Kidney (tissue), 14 donors: Measurements from ENCODE around the gene CRTC1. TPM values are rescaled to one million over a fixed set of nuclear protein-coding genes. Genes with fewer than 3 reads are reported as not detected.

ENCODE experiments used
- DNase-seq, 5 donors: peaks; one replicate each; pipeline ENCODE4 v3.0.0-alpha.2; 2013 to 2020
- FAIRE-seq: peaks from 2 replicates; lab custom pipeline; 2012; peaks lifted over from hg19 to GRCh38; lab: Jason Lieb, UNC
- H3K27ac ChIP-seq, 2 donors: one replicate each; pipeline ENCODE4 v1.7.0; 2013; ENCODE audit warnings: low read depth in 2 of 2, low read length in 2 of 2, inconsistent platforms in 1 of 2
- H3K27me3 ChIP-seq: one replicate; pipeline ENCODE4 v1.7.1; 2013; ENCODE audit warnings: low read length, inconsistent platforms; ENCODE audit not compliant: control insufficient read depth, insufficient read depth
- H3K36me3 ChIP-seq, 3 donors: one replicate each; pipeline versions ENCODE4 v1.7.0 to v1.7.1; 2013; ENCODE audit warnings: low read length in 3 of 3, control low read depth in 1 of 3, inconsistent platforms in 1 of 3; ENCODE audit not compliant: insufficient read depth in 3 of 3, control insufficient read depth in 2 of 3
- H3K4me1 ChIP-seq, 3 donors: one replicate each; pipeline versions ENCODE4 v1.7.0 to v1.7.1; 2013; ENCODE audit warnings: low read length in 3 of 3, inconsistent platforms in 1 of 3, low read depth in 1 of 3; ENCODE audit not compliant: control insufficient read depth in 2 of 3, insufficient read depth in 2 of 3
- H3K4me3 ChIP-seq, 3 donors: one replicate each; pipeline versions ENCODE4 v1.7.0 to v1.8.1; 2013; ENCODE audit warnings: low read length in 3 of 3, control low read depth in 1 of 3, inconsistent platforms in 1 of 3
- H3K9ac ChIP-seq, 3 donors: one replicate each; pipeline versions ENCODE4 v1.7.0 to v1.7.1; 2013; ENCODE audit warnings: low read length in 3 of 3, control low read depth in 1 of 3, inconsistent platforms in 1 of 3
- H3K9me3 ChIP-seq, 3 donors: one replicate each; pipeline versions ENCODE4 v1.7.0 to v1.7.1; 2013; ENCODE audit warnings: low read length in 3 of 3, control low read depth in 1 of 3, inconsistent platforms in 1 of 3; ENCODE audit not compliant: control insufficient read depth in 2 of 3, insufficient read depth in 1 of 3
- CTCF ChIP-seq: IDR thresholded peaks from 3 replicates; pipeline ENCODE4 v1.5.1; 2012; ENCODE audit warnings: mild to moderate bottlenecking, moderate library complexity, borderline replicate concordance; ENCODE audit not compliant: insufficient read depth; ENCODE audit errors: extremely low read depth
- intact Hi-C: fragments of 100-400 bp; cut with DNase I; formaldehyde crosslinking; loops from one replicate; pipeline ENCODE4 v1.11.1; 2022
- polyA plus RNA-seq: library from polyadenylated mRNA; stranded (reverse); fragments of 350-450 nt; fragmentation: Illumina TruSeq; extraction: RNeasy Lipid Tissue Mini Kit (QIAGEN cat#74804); gene quantifications from one replicate; pipeline ENCODE4 v1.2.3, GENCODE V29; 2014; ENCODE audit warnings: low read depth, low replicate concordance; ENCODE audit not compliant: insufficient read depth
- total RNA-seq: library from RNA; stranded (reverse); fragmentation: NEBNext Ultra II Directional; extraction: Animal tissue kit (Norgen Biotek cat#: 25700); gene quantifications from one replicate; pipeline ENCODE4 v1.2.1, GENCODE V29; 2021
- donor health status: control.
- donor health status: control.
- donor health status: control.
- donor health status: control.
- donor health status: control.
- donor health status: DM: yes; HTN: yes; CAD: no.
- donor health status: Normal renal cell carcinoma (clear cell type).

Gene CRTC1
- total and polyA plus RNA-seq, 2 donors from 2014 or later: 10.9 to 26.8 TPM

GRCh38 chr19:18659281-18660050 lies 24.0 kb upstream of the CRTC1 start:
- TF ChIP-seq CTCF: no peak
- Histone ChIP-seq H3K36me3 (peaks cover 0 to under 1% (median 0%) of the 10 kb centered on the region in 3 donors), H3K4me1 (peaks cover 0 to 14% (median 3%) of the 10 kb centered on the region in 3 donors), H3K4me3 (no peak overlapping the region), H3K9me3 (no peaks in the 10 kb centered on the region), H3K9ac (no peak overlapping the region), H3K27me3 (no peaks in the 10 kb centered on the region), H3K27ac (peak overlapping the region; percentile 51 to 85)
- intact Hi-C loops: no loop called here
- peak in 2 of 5 donors; percentile 56 to 88 for DNase-seq
- FAIRE-seq: no peak

- Histone ChIP-seq H3K9me3 (no peaks in the 10 kb centered on the region), H3K4me3 (no peak overlapping the region), H3K4me1 (peaks cover 0 to 14% (median 3%) of the 10 kb centered on the region in 3 donors), H3K27ac (peak overlapping the region; percentile 51 to 85), H3K9ac (no peak overlapping the region), H3K27me3 (no peaks in the 10 kb centered on the region), H3K36me3 (no peaks in the 10 kb centered on the region)
- intact Hi-C loops: no loop called here
- no peak for FAIRE-seq
- no peak for TF ChIP-seq CTCF
- peak; percentile 56 to 94 (median 72) for DNase-seq
Measured at GRCh38 chr19:18660051-18660910, 23.2 kb upstream of the CRTC1 start.

DNA sequence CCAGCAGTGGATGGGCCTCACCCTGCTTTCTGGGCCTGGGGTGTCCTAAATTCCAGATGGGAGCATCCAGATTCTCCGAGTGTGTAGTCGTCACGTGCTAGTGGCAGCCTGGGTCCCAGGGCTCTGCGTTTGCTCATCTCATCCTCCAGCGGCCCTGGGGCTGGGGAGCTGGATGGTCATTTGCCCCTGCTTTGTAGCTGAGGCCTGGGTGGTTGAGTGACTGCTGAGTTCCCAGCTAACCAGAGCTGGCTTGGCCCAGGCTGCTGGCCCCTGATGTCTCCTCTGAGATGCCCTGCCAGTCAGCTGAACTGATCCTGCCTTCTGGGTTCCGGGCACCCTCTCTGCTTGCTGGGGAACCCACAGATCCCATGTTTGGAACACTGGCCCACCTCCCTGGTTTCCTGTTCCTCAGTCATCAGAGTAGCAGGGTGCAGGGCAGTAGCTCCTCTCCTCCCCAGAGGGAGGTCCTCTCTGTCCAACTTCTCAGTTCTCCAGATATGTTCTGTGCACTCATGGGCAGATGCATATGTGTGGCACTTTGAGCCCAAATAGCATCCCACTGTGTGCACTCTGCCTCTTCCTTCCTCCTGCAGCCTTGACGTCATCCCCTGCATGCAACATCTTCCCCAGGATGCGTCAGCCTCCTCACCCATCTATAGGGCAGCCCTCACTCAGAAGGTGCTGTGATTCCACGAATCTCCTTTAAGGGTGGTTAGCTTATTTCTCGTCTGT lies 22.4 kb upstream of the CRTC1 start:
- intact Hi-C loops: no loop called here
- no peak for TF ChIP-seq CTCF
- no peak overlapping the region for H3K4me3 ChIP-seq
- H3K36me3 ChIP-seq: no peaks in the 10 kb centered on the region
- H3K4me1 ChIP-seq: peaks cover 0 to 14% (median 3%) of the 10 kb centered on the region in 3 donors
- FAIRE-seq: no peak
- H3K9me3 ChIP-seq: no peaks in the 10 kb centered on the region
- H3K27ac ChIP-seq: peak overlapping the region; percentile 11 to 14
- DNase-seq: peak in 1 of 5 donors; percentile 64
- no peaks in the 10 kb centered on the region for H3K27me3 ChIP-seq
- no peak overlapping the region for H3K9ac ChIP-seq
